ENCODE results near the gene SHROOM2.

SHROOM2 gene

DNA sequence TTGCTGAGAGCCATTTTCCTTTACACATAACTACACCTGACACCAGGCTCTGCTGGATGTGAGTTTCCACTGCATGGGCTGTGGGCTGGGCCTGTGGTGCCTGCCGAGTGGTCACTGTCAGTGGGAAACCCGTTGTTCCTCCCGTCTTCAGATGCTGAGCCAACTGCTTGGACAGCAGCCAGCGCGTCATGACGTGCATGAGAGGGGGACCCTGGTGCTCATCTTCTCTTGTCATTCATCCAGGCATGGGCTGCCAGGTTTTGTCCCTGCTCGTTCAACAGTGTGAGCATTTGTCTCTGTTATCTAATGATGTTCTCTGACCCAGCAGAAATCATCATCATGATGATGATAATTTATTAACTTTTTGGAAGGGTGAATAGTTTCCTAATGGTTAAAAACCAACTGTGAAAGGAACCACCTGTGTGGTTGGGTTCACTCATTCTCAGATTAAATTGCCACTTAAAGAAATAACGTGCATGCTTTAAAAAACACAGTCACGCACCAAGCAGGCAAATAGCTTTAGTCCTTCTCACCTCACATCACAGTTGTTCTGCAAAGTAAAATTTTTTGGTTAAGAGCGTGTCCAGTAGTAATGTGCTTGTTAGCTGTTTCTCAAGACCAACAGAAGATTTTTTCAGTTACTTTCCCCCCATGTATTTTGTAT is 161.0 kb downstream of the SHROOM2 start:
- no peak for DNase-seq (ENCODE audit: low read depth)

DNA sequence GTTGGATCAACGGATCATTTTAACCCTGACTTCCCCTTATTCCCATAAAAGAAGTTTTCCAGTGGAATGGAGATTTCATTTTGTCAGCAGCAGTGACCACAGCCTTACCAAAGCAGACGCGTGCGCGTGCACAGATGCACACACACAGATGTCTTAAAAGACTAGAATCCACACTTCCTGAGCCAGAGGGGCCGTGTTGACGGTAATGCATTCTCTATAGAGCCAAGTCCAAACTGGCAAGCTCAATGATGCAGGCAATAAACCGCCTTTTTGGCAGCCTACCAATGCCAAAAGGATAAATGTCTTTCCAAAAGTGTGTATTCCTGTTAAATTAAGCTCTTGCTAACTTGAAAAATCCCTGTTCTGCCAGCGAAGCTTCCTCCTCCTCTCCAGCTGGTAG is 162.2 kb downstream of the SHROOM2 start:
- DNase-seq (ENCODE audit: low read depth): no peak

DNA sequence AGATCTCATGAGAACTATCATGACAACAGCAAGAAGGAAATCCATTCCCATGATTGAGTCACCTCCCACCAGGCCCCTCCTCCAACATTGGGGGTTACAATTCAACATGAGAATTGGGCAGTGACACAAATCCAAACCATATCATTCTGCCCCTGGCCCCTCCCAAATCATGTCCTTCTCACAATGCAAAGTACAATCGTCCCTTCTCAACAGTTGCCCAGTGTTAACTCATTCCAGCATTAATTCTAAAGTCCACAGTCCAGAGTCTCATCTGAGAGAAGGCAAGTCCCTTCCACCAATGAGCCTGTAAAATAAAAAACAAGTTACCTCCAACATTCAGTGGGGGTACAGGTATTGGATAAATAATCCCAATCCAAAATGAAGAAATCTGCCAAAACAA is 166.1 kb downstream of the SHROOM2 start:
- DNase-seq (ENCODE audit: low read depth): no peak

DNA sequence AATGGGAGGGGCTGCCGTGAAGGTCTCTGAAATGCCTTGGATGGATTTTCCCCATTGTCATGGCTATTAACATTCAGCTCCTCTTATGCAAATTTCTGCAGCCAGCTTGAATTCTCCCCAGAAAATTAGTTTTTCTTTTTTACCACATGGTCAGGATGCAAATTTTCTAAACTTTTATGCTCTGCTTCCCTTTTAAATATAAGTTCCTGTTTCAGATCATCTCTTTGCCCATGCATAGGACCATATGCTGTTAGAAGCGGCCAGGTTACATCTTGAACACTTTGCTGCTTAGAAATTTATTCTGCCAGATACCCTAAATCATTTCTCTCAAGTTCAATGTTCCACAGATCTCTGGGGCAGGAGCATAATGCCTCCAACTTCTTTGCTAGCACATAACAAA is 167.2 kb downstream of the SHROOM2 start:
- DNase-seq (ENCODE audit: low read depth): no peak

DNA sequence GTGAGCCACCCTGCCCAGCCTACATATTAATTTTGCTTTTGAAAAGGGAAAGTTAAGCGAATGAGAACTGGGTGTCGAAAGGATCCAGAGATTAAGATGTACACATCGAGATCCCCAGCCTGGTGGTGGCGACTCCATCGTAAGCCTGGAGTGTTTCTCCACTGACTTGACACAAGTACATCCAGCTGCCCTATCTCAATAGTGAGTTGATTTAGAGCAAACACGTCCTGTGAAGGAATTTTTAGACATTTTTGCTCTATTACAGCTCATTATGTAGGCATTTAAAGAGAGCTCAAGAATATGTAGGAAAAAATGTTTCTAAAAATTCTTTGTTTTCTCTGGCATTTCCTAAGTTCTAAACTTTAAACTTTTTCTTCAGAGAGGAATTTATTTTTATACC is 169.3 kb downstream of the SHROOM2 start:
- no peak for DNase-seq (ENCODE audit: low read depth)

DNA sequence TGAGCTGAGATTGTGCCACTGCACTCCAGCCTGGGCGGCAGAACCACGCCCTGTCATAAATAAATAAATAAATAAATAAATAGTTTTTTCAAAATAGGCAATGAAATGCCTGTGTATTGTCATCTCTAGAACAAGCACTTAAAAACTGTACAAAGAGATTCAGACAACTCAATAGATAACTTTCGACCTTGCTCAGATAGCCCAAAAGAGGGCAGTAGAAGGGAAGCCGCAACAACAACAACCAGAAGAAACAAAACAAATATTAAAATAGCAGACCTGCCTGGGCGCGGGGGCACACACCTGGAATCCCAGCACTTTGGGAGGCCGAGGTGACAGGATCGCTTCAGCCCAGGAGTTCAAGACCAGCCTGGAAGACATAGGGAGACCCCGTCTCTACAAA is 171.5 kb downstream of the SHROOM2 start:
- no peak for DNase-seq (ENCODE audit: low read depth)

DNA sequence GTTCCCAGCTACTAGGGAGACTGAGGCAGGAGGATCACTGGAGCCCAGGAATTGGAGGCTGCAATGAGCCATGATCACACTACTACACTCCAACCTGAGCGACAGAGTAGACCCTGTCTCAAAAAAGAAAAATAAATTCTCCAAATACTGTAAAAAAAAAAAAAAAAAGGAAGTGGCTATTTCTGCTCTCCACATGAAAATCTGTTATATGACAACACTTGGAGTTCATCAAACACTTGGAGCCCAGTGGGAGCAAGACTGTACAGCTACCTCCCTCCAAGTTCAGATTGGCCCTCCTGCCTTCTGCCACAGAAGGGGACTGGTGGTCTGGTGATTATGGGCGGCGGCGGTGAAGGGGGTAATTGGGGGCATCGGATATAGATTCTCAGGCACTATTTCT is 172.0 kb downstream of the SHROOM2 start:
- DNase-seq (ENCODE audit: low read depth): no peak

DNA sequence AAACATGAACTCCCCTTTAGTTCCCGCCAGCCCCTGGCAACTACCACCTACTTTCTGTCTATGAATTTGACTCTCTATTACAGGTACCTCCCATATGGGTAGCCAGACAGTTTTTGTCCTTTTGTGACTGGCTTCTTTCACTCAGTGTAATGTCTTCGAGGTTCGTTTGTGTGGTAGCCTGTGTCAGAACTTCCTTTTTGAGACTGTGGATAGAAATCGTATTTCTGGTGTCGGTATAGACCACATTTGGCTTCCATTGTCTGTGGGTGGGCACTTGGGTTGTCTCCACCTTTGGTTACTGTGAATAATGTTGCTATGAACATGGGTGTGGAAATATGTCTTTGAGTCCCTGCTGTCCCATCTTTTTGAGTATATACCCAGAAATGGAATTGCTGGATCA is 175.5 kb downstream of the SHROOM2 start:
- DNase-seq (ENCODE audit: low read depth): no peak

DNA sequence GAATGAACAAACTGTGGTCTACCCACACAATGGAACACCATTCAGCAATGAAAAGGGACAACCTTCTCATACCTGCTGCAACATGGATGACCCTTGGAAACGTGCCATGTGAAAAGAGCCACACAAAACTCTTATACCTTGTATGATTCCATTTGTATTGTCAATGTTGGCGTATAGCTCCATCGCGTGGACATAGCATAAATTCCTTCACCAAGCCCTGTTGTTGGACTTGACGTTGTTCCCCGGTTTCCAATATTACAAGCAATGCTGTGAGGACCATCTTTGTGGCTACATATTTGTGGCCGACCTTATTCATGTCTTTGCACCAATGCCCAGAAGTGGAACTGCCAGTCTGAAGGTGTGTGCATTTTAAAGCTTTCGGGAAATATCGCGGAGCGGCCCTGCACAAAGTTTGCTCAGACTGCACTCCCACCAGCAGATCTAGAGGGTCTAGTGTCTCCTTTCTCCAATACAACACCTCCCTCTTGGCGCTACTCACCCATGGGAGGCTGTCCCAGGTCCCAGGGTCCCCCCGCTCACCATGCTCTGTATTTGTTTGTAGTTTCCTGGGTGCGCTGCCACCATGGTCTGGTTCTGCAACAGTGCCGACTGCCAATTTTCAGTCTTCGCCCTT is 180.7 kb downstream of the SHROOM2 start, which contains the start of gene CLDN34:
TSS of gene CLDN34 (plus strand) at position 584 of the 634 bp plus-strand sequence. CDS start at position 584, 0 bp downstream.
- no peak for DNase-seq (ENCODE audit: low read depth)

DNA sequence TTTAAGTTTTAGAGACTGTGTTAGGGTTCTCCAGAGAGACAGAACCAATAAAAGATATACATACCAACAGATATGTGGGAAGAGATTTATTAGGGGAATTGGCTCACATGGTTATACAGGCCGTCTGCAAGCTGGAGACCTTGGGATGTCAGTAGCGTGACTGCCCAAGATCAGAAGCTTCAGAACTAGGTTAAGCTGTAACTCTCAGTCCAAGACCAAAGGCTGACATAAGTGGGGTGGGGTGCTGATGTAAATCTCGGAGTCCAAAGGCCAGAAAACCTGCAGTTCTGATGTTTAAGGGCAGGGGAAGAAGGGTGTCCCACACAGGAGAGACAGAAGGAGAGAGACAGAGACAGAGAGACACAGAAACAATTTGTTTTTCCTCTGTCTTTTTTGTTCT is 191.4 kb downstream of the SHROOM2 start:
- DNase-seq (ENCODE audit: low read depth): no peak

DNA sequence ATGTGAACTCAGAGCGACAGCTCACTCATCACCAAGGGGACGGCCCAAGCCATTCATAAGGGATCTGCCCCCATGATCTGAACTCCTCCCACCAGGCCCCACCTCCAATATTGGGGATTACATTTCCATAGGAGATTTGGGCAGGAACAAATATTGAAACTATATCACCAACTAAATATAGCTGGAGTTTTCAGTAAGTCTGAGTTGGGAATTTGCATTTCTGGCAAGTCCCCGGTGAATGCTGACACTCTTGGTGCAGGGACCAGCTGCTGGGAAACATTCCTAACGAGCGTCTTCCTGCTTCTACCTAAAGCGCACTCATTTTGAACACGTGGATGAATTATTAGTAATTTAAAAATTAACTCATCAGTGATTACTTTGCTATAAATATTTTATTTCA is 194.2 kb downstream of the SHROOM2 start:
- DNase-seq (ENCODE audit: low read depth): no peak

DNA sequence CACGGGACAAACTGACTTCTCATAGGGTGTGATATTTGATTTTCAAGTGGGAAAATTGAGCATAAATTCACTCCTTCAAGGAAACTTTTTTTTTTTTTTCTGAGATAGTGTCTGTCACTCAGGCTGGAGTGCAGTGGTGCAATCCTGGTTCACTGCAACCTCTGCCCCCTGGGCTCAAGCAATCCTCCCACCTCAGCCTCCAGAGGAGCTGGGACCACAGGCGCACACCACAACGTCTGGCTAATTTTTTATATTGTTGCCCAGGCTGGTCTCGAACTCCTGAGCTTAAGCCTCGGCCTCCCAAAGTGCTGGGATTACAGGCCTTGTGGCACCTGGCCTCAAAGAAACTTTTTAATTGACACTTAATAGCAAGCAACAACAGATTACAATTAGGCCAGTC is 194.7 kb downstream of the SHROOM2 start:
- DNase-seq (ENCODE audit: low read depth): no peak

DNA sequence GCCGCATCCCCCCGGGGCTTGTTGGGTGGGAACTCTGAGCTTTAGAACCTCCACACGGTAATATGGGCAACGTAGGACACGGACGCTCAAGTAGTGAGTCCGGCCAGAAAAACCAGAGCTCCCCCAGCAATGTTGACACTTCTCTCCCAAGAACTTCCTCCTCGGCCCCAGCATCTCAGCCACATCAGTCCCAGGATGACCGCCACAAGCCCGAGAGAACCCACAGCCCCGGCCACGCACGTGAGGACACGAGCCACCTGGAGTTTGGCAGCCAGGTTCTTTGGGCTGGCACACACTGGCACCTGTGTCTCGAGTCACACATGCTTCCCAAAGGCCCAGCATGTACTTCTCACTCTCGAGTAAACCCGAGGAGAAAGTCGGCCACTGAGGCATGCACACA is 197.2 kb downstream of the SHROOM2 start:
- DNase-seq (ENCODE audit: low read depth): no peak

DNA sequence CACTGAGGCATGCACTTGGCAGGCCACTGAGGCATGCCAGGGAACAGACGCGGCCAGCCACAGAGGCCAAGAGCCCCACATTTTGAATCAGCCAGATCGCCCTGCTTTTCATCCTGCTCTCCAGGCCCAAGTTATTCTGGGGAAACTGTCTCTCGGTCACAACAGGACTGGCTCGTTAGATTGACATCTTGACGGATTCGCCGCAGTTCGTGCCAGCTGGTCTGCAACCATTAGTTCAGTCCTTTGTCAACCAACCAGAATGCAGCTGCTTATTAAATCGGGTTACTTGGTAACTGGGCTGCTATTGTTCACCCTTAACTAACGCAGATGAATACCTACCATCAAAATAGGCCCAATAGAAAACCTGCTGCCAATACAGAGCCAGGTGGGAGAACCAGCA is 197.6 kb downstream of the SHROOM2 start:
- no peak for DNase-seq (ENCODE audit: low read depth)

DNA sequence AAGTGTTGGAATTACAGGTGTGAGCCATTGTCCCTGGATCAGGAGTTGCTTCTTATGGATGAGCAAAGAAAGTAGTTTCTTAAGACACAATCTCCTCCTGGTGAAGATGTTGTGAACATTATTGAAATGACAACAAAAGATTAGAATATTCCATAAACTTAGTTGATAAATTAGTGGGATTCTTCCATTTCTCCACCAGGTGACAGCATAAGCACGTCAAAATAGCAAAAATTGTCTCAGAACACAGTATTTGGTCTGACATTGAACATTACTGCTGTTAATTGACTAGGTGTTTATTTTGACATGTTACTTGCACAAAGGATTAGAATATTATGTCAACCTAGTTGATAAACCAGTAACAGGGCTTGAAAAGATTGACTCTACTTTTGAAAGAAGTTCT is 202.5 kb downstream of the SHROOM2 start:
- DNase-seq (ENCODE audit: low read depth): no peak

DNA sequence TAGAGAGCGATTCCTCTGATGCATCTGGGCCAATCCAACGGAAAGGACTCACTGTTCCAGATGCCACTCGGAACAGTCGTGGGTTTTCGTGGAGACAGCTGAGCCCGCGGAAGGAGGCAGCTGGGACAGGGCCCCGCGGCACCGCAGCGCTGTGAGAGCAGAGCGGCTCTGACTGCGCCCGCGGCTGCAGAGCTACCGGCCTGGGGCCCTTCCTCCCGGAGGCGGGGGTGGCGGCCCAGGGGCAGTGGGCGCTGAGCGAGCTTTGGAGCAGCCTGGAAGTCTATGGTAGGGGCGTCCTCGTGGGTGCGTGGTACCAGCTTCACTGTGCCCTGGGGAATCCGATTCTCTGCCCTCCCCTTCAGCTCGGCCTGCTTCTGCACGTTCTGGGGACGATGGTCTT is 205.8 kb downstream of the SHROOM2 start:
- no peak for DNase-seq (ENCODE audit: low read depth)

DNA sequence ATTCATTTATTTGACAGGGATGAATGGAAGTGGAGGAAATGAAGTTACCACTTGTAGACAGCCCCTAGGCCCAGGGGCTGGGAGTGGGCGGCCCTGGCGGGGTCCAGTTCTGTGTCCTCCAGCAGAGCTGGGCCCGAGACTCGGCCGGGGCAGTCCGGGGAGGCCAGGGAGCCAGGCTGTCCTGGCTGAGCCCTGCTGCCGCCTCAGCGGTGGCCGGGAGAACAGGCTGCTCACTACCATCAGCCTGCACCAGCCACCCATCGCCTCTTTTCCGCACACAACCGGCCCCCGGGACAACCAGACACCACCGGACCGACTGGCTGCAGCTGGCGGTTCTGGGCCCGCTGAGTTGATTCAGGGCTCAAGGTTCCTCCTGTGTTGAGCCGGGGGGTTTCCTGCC is 206.5 kb downstream of the SHROOM2 start:
- no peak for DNase-seq (ENCODE audit: low read depth)

DNA sequence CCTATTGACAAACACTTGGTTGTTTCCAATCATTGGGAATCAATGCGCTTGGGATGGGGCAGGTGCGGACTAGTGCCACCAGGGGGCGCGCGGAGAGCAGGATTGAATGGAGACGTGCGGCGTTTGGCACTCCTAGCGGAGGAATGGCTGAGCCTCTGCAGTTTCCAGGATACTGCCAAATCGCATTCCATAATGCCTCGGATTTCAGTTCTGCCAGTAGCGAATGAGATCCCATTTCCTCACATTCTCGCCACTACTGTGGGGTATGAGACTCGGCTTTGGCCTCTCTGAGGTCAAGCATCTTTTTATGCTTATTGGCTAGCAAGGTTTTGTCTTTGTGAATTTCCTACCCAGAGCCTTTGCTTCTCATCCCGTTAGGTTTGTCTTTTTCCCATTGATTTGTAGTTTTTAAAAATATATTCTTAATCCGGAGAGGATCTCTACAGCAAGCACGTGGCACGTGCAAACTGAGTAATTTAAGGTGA is 209.7 kb downstream of the SHROOM2 start:
- DNase-seq (ENCODE audit: low read depth): peak; percentile 64

DNA sequence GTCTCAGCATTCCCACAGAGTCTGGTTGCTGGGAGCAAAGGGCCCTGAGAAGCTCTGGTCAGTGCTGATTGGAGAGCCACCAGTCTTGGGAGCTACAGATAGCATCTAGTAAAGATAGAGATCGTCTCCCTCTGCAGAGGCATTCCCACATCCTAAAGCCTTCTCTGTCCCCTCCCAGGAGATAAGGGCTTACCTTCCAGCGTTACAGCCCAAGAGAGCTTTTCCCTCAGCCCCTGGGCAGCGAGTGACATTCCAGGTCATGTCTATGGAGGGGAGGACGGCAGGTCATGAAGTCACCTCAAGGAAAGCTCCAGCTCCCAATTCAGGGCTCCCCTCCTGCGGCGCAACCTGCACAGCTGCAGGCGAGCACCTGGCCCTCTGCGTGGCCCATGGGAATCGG is 210.8 kb downstream of the SHROOM2 start:
- no peak for DNase-seq (ENCODE audit: low read depth)

DNA sequence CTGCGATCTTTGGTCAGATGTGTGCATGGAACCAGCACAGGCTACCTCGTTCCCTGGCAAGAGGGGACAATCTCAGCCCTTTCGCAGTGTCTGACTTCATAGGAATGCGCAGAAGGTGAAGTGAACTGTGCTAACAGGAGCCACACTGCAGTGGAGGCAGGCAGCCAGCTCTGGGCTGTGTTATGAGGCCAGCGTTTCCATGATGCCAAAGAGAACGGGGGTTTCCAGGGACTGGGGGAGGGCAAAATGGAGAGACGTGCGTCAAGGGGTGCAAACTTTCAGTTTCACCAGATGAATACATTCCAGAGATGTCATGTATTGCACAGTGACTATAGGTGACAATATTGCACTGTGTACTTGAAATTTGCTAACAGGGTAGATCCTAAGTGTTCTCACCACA is 211.3 kb downstream of the SHROOM2 start:
- peak; percentile 28 for DNase-seq (ENCODE audit: low read depth)

Measured in stimulated activated CD8-positive, alpha-beta memory T cell treated with anti-CD3 and anti-CD28 coated beads, Interleukin-4, amount 100 ng/mL, for 24 hours (primary cell).